Right lobe of liver (tissue), 4 donors: ENCODE results near the gene SQSTM1.

Experiments
- POLR2A ChIP-seq: fragments of 450-650 bp; IDR thresholded peaks from one replicate; pipeline ENCODE4 v1.6.1; 2017; ENCODE audit warnings: antibody characterized with exemption, mild to moderate bottlenecking
- TF ChIP-seq, protein P1 (sequence below), 4 donors: fragments of 200-600 bp in 3 of 4; fragments of 450-650 bp in 1 of 4; IDR thresholded peaks; one replicate each; pipeline versions ENCODE4 v1.5.1 to v1.8.0; 2016 to 2022; ENCODE audit warnings: antibody characterized with exemption in 4 of 4, mild to moderate bottlenecking in 2 of 4
- donor health status: DM: no; HTN: no; CAD: no.
- donor health status: DM: no; HTN: no; CAD: no.
- donor health status: DM: no; HTN: yes; CAD: no.

GRCh38 chr5:179816796-179817469 lies 3.8 kb upstream of the SQSTM1 start:
- TF ChIP-seq, protein P1, sequence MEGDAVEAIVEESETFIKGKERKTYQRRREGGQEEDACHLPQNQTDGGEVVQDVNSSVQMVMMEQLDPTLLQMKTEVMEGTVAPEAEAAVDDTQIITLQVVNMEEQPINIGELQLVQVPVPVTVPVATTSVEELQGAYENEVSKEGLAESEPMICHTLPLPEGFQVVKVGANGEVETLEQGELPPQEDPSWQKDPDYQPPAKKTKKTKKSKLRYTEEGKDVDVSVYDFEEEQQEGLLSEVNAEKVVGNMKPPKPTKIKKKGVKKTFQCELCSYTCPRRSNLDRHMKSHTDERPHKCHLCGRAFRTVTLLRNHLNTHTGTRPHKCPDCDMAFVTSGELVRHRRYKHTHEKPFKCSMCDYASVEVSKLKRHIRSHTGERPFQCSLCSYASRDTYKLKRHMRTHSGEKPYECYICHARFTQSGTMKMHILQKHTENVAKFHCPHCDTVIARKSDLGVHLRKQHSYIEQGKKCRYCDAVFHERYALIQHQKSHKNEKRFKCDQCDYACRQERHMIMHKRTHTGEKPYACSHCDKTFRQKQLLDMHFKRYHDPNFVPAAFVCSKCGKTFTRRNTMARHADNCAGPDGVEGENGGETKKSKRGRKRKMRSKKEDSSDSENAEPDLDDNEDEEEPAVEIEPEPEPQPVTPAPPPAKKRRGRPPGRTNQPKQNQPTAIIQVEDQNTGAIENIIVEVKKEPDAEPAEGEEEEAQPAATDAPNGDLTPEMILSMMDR (IDR thresholded peaks at IDR 0.05), result no peak
- peak; percentile 11 for TF ChIP-seq POLR2A
